Stomach smooth muscle (tissue), 2 donors: ENCODE data around the gene SPCS1.

Source experiments
- H3K27ac ChIP-seq: one replicate; pipeline ENCODE4 v1.7.0; 2013; ENCODE audit warnings: mild to moderate bottlenecking, low read length, inconsistent platforms
- H3K27me3 ChIP-seq, 2 donors: one replicate each; pipeline ENCODE4 v1.7.0; 2013; ENCODE audit warnings: low read length in 2 of 2; ENCODE audit not compliant: insufficient read depth in 2 of 2, control insufficient read depth in 1 of 2
- H3K36me3 ChIP-seq, 2 donors: one replicate each; pipeline ENCODE4 v1.7.0; 2013; ENCODE audit warnings: low read length in 2 of 2; ENCODE audit not compliant: control insufficient read depth in 2 of 2, insufficient read depth in 2 of 2
- H3K4me1 ChIP-seq: one replicate; pipeline ENCODE4 v1.7.0; 2013; ENCODE audit warnings: low read length; ENCODE audit not compliant: control insufficient read depth, insufficient read depth
- H3K4me3 ChIP-seq, 2 donors: one replicate each; pipeline ENCODE4 v1.7.0; 2013; ENCODE audit warnings: low read length in 2 of 2
- H3K9ac ChIP-seq, 2 donors: one replicate each; pipeline ENCODE4 v1.7.0; 2013; ENCODE audit warnings: low read length in 2 of 2, mild to moderate bottlenecking in 1 of 2
- H3K9me3 ChIP-seq, 2 donors: one replicate each; pipeline ENCODE4 v1.7.0; 2013; ENCODE audit warnings: low read length in 2 of 2; ENCODE audit not compliant: control insufficient read depth in 2 of 2
- donor health status: healthy.
- donor health status: Pancreatic carcinoma.

SPCS1 gene

GRCh38 chr3:52682016-52682415 is 23.9 kb upstream of the SPCS1 start:
- Histone ChIP-seq H3K9me3 (no peaks in the 10 kb centered on the region), H3K9ac (peak overlapping the region in 1 of 2 donors; percentile 12), H3K27ac (no peak overlapping the region), H3K4me3 (no peak overlapping the region), H3K4me1 (peaks cover 20% of the 10 kb centered on the region), H3K36me3 (peaks cover 22 to 23% of the 10 kb centered on the region in 2 donors), H3K27me3 (no peaks in the 10 kb centered on the region)

DNA sequence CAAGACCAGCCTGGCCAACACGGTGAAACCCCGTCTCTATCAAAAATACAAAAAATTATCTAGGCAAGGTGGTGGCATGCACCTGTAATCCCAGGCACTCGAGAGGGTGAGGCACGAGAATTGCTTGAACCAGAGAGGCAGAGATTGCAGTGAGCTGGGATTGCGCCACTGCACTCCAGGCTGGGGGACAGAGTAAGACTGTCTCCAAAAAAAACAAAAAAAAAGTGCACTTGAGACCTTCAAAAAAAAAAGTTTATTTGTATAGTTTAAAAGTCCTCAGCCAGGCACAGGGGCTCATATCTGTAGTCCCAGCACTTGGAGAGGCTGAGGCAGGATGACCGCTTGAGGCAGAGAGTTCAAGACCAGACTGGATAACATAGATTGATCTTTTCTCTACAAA is 22.3 kb upstream of the SPCS1 start:
- Histone ChIP-seq H3K27ac (no peak overlapping the region), H3K36me3 (peaks cover 25 to 27% of the 10 kb centered on the region in 2 donors), H3K27me3 (no peaks in the 10 kb centered on the region), H3K4me1 (peaks cover 20% of the 10 kb centered on the region), H3K9ac (no peak overlapping the region), H3K4me3 (no peak overlapping the region), H3K9me3 (no peaks in the 10 kb centered on the region)

DNA sequence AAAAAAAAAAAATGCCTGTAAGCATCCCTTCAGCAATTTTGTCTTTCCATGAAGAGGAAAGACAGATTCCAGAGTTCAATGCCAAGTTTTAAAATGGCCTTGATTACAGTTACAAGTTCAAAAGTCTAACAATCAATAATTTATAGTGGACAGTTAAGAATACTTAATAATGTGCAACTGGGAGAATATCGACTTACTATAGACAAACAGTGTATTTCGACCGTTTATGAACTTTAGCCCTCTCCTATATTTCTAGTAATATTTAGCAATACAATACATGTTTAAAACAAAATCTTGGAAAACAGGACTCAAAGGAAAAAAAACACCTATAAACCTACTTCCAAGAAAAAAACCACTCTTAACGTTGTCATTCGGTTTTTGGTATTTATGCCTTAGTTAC is 21.7 kb upstream of the SPCS1 start:
- Histone ChIP-seq H3K36me3 (peaks cover 27 to 28% of the 10 kb centered on the region in 2 donors), H3K9me3 (no peaks in the 10 kb centered on the region), H3K4me3 (peak overlapping the region in 1 of 2 donors; percentile 99), H3K4me1 (peaks cover 20% of the 10 kb centered on the region), H3K27ac (no peak overlapping the region), H3K9ac (no peak overlapping the region), H3K27me3 (no peaks in the 10 kb centered on the region)

DNA sequence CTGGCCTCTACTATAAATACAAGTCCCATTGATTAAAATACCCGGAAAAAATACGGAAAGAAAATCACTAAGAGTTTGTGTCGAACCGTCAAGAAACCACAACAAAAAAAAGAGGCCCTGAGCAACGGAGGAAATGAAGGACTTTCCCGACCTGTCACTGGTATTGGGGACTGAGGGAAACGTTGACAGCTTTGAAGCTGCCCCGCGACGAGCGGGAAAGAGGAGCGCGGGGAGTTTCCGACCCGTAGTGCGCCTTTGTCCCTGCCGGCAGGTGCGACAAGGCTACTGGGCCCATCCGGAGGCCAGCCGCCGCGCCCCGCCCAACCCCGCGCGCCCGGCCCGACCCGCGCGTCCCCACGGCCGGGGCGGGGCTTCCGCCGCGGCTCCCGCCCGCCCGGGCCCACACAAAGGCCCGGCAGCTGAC is 20.6 kb upstream of the SPCS1 start:
- Histone ChIP-seq H3K36me3 (peaks cover 27 to 30% of the 10 kb centered on the region in 2 donors), H3K4me1 (peaks cover 20% of the 10 kb centered on the region)

GRCh38 chr3:52685709-52686691 is 19.9 kb upstream of the SPCS1 start, which contains the start of the genes GNL3 and PBRM1:
Gene GNL3, plus strand, starts transcription at chr3:52686032. Its CDS starts 61 bp downstream, at chr3:52686093.
Gene PBRM1, minus strand, starts transcription at chr3:52685913.
- peak within 1 kb of the TSS; percentile 97 to 99 for H3K4me3 ChIP-seq
- H3K27ac ChIP-seq = peak within 1 kb of the TSS; percentile 81
- peak within 1 kb of the TSS; percentile 88 to 97 for H3K9ac ChIP-seq
- H3K9me3 ChIP-seq = no peaks in the 10 kb centered on the region
- H3K27me3 ChIP-seq = no peaks in the 10 kb centered on the region
- peaks cover 20% of the 10 kb centered on the region for H3K4me1 ChIP-seq
- H3K36me3 ChIP-seq = peaks cover 32 to 34% of the 10 kb centered on the region in 2 donors

More for the DNA sequence above, 20.6 kb upstream of the SPCS1 start:
- H3K27me3 ChIP-seq = no peaks in the 10 kb centered on the region
- peak overlapping the region; percentile 85 to 99 for H3K4me3 ChIP-seq
- H3K9ac ChIP-seq = peak overlapping the region; percentile 88 to 97
- H3K9me3 ChIP-seq = no peaks in the 10 kb centered on the region
- peak overlapping the region; percentile 81 for H3K27ac ChIP-seq

DNA sequence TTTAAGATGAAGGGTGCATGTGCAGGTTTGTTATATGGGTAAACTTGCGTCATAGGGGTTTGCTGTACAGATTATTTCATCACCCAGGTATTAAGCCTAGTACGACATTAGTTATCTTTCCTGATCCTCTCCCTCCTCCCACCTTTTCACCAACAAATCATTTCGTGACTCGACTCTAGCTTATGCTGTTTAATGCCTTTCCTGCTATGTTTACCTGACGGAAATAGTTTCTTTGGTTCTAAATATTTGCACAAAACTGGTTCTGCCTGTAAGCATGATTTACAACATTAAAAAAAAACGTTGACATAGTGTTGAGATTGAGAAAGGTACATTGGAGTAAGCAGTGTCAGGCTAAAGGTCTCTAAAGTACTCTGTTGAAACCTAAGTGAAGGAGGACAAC is 17.6 kb upstream of the SPCS1 start:
- H3K9ac ChIP-seq = peak overlapping the region in 1 of 2 donors; percentile 23
- no peaks in the 10 kb centered on the region for H3K9me3 ChIP-seq
- H3K4me3 ChIP-seq = no peak overlapping the region
- no peaks in the 10 kb centered on the region for H3K27me3 ChIP-seq
- H3K27ac ChIP-seq = no peak overlapping the region
- peaks cover 38 to 51% of the 10 kb centered on the region in 2 donors for H3K36me3 ChIP-seq
- H3K4me1 ChIP-seq = peaks cover 17% of the 10 kb centered on the region

- peaks cover 13% of the 10 kb centered on the region for H3K4me1 ChIP-seq
- no peaks in the 10 kb centered on the region for H3K9me3 ChIP-seq
- no peak overlapping the region for H3K9ac ChIP-seq
- H3K36me3 ChIP-seq = peaks cover 46 to 57% of the 10 kb centered on the region in 2 donors
- no peaks in the 10 kb centered on the region for H3K27me3 ChIP-seq
- H3K27ac ChIP-seq = no peak overlapping the region
- no peak overlapping the region for H3K4me3 ChIP-seq
These were observed 16.8 kb upstream of the SPCS1 start for GRCh38 chr3:52689151-52689550.

- Histone ChIP-seq H3K9me3 (no peaks in the 10 kb centered on the region), H3K27ac (no peak overlapping the region), H3K36me3 (peaks cover 57 to 68% of the 10 kb centered on the region in 2 donors), H3K4me1 (peaks cover 8% of the 10 kb centered on the region), H3K27me3 (no peaks in the 10 kb centered on the region), H3K9ac (no peak overlapping the region), H3K4me3 (no peak overlapping the region)
These were observed 15.3 kb upstream of the SPCS1 start for GRCh38 chr3:52690560-52690959.

DNA sequence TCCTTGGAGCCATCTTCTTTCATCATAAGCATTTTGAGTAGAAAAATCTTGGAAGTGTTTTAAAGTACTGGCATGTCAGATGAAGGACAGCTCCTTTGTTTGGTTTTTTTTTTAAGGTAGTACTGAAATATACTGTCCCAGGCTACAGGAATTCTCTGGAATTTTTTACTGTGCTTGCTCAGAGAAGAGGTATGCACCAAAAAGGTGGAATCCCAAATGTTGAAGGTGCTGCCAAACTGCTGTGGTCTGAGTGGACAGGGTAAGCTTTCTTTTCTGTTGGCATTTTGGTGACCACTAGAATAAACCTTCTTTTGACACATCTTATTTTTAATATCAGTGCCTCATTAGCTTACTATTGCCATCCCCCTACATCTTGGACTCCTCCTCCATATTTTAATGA is 12.8 kb upstream of the SPCS1 start:
- H3K4me1 ChIP-seq = no peaks in the 10 kb centered on the region
- no peak overlapping the region for H3K4me3 ChIP-seq
- H3K9ac ChIP-seq = no peak overlapping the region
- H3K36me3 ChIP-seq = peaks cover 65 to 82% of the 10 kb centered on the region in 2 donors
- H3K27me3 ChIP-seq = no peaks in the 10 kb centered on the region
- no peaks in the 10 kb centered on the region for H3K9me3 ChIP-seq
- no peak overlapping the region for H3K27ac ChIP-seq

DNA sequence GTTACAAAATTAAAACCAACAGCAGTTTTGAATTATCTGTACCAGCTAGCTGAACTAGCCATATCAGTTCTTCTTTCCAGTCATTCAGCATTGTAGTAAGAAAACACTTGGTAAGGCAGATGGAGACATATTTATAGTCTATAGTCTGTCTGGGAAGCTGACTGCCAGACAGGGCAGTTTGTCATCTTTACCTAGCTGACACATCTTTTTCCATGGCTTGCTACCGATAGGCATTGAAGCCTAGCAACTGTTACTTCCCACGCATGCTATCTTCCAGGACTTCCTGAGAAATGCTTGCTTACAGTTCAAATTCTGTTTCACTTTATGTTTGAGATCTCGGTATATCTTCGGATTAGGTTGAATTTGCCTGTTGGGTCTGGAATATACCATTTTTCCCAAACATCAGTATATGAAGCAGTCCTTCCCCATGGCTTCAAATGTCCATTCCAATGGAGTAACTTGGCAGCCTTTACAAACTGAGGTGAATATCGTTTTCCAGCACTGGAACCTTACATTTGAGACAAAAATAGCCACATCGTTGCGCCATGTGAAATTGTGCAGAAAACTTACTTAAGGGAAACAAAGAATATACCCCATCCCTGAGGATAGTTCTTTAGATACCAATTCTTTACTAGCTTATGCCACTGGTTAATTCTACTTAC is 11.2 kb upstream of the SPCS1 start:
- H3K36me3 ChIP-seq = peaks cover 50 to 68% of the 10 kb centered on the region in 2 donors
- no peaks in the 10 kb centered on the region for H3K4me1 ChIP-seq
- H3K4me3 ChIP-seq = no peak overlapping the region
- no peaks in the 10 kb centered on the region for H3K27me3 ChIP-seq
- no peak overlapping the region for H3K9ac ChIP-seq
- H3K27ac ChIP-seq = no peak overlapping the region
- no peaks in the 10 kb centered on the region for H3K9me3 ChIP-seq
